Spleen (tissue), 7 donors: ENCODE data around the gene NLGN1.

Source experiments
- CTCF ChIP-seq, 11 experiments: fragments of 200-600 bp in 7 of 11; fragments of 450-650 bp in 4 of 11; sonication (generic) in 4 of 11; IDR thresholded peaks in 8 of 11; conservative IDR thresholded peaks in 3 of 11; 1 replicate in 7 of 11; 2 replicates in 4 of 11; pipeline versions ENCODE4 v1.4.0 to v1.8.0; 2016 to 2021; ENCODE audit warnings: antibody characterized with exemption in 11 of 11, inconsistent platforms in 4 of 11, mild to moderate bottlenecking in 1 of 11
- POLR2A ChIP-seq, 3 donors: fragments of 450-650 bp; IDR thresholded peaks; one replicate each; pipeline ENCODE4 v1.5.1; 2017; ENCODE audit warnings: antibody characterized with exemption in 3 of 3, mild to moderate bottlenecking in 1 of 3
- donor health status: DM: no; HTN: no; CAD: no; lungs with moderate emphysema.
- donor health status: DM: no; HTN: no; CAD: no.
- donor health status: DM: no; HTN: no; CAD: no.

- no peak for TF ChIP-seq POLR2A (IDR thresholded peaks at IDR 0.05)
- TF ChIP-seq CTCF (IDR thresholded peaks at IDR 0.05 in 8 of 11, conservative IDR thresholded peaks at IDR 0.05 in 3 of 11): no peak
Observed at GRCh38 chr3:174111776-174112175, 714.2 kb downstream of the NLGN1 start.
